ENCODE data around the gene HTR5A.

Gene HTR5A

GRCh38 chr7:155093596-155093995, 23.5 kb downstream of the HTR5A start:
- no peak for DNase-seq

- DNase-seq: no peak
These were observed 24.6 kb downstream of the HTR5A start for GRCh38 chr7:155094636-155095135.

GRCh38 chr7:155097338-155097737, 27.2 kb downstream of the HTR5A start:
- DNase-seq: no peak

GRCh38 chr7:155103839-155104238, 33.7 kb downstream of the HTR5A start:
- no peak for DNase-seq

- DNase-seq: no peak
These were observed 34.8 kb downstream of the HTR5A start for GRCh38 chr7:155104913-155105312.

- DNase-seq: no peak
These were observed 36.2 kb downstream of the HTR5A start for GRCh38 chr7:155106356-155106755.

GRCh38 chr7:155107126-155107525, 37.0 kb downstream of the HTR5A start:
- no peak for DNase-seq

- no peak for DNase-seq
These were observed 38.2 kb downstream of the HTR5A start for GRCh38 chr7:155108144-155108901.

- no peak for DNase-seq
These were observed 39.0 kb downstream of the HTR5A start for GRCh38 chr7:155109121-155109520.

GRCh38 chr7:155115288-155115687, 45.2 kb downstream of the HTR5A start:
- no peak for DNase-seq

GRCh38 chr7:155119801-155120382, 49.8 kb downstream of the HTR5A start:
- no peak for DNase-seq

- DNase-seq: no peak
These were observed 50.3 kb downstream of the HTR5A start for GRCh38 chr7:155120460-155120859.

- DNase-seq: no peak
These were observed 52.7 kb downstream of the HTR5A start for GRCh38 chr7:155122831-155123230.

- DNase-seq: no peak
These were observed 53.3 kb downstream of the HTR5A start for GRCh38 chr7:155123413-155123812.

- DNase-seq: no peak
These were observed 54.6 kb downstream of the HTR5A start for GRCh38 chr7:155124706-155125105.

- no peak for DNase-seq
These were observed 59.1 kb downstream of the HTR5A start for GRCh38 chr7:155129186-155129585.

GRCh38 chr7:155129789-155130188, 59.7 kb downstream of the HTR5A start:
- DNase-seq: no peak

GRCh38 chr7:155130493-155130892, 60.4 kb downstream of the HTR5A start:
- DNase-seq: no peak

- no peak for DNase-seq
These were observed 61.0 kb downstream of the HTR5A start for GRCh38 chr7:155131090-155131489.

- DNase-seq: no peak
These were observed 62.3 kb downstream of the HTR5A start for GRCh38 chr7:155132431-155132830.

- no peak for DNase-seq
These were observed 66.6 kb downstream of the HTR5A start for GRCh38 chr7:155136619-155137243.

Data from NCI-H1417 treated with DMSO at 0.1 percent for 48 hours (cell line).